Measurements from ENCODE around the gene COMT. TPM values are rescaled to one million over a fixed set of nuclear protein-coding genes. Genes with fewer than 3 reads are reported as not detected.

Gene COMT
- total RNA-seq, 2 experiments from 2014 or later, result 11.3 to 11.4 TPM

GRCh38 chr22:19900707-19901436, 40.7 kb upstream of the COMT start:
- TF ChIP-seq, protein P1, sequence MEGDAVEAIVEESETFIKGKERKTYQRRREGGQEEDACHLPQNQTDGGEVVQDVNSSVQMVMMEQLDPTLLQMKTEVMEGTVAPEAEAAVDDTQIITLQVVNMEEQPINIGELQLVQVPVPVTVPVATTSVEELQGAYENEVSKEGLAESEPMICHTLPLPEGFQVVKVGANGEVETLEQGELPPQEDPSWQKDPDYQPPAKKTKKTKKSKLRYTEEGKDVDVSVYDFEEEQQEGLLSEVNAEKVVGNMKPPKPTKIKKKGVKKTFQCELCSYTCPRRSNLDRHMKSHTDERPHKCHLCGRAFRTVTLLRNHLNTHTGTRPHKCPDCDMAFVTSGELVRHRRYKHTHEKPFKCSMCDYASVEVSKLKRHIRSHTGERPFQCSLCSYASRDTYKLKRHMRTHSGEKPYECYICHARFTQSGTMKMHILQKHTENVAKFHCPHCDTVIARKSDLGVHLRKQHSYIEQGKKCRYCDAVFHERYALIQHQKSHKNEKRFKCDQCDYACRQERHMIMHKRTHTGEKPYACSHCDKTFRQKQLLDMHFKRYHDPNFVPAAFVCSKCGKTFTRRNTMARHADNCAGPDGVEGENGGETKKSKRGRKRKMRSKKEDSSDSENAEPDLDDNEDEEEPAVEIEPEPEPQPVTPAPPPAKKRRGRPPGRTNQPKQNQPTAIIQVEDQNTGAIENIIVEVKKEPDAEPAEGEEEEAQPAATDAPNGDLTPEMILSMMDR (IDR thresholded peaks at IDR 0.05), result no peak
- no peak overlapping the region for H3K4me3 Mint-ChIP-seq
- H3K27me3 ChIP-seq (ENCODE audit: control insufficient read depth in 1 of 2, insufficient read depth in 2 of 2, low read length in 2 of 2), result no peaks in the 10 kb centered on the region
- H3K9me3 Mint-ChIP-seq, result no peaks in the 10 kb centered on the region
- peaks cover 17% of the 10 kb centered on the region for H3K36me3 ChIP-seq (ENCODE audit: insufficient read depth, low read length)
- DNase-seq (no peak), ATAC-seq (ENCODE audit: poor library complexity) (no peak)
- ChIA-PET CTCF (interaction anchor here (1.5 kb wide), 1 partner anchor 170 kb away, joined by 3 read pairs; no protein-coding TSS in a partner anchor), POLR2A (interaction anchor here (1.0 to 1.9 kb wide), 3 partner anchors 9 to 303 kb away, joined by 3 to 10 read pairs (median 3); no protein-coding TSS in a partner anchor)
- no peak overlapping the region for H3K4me3 ChIP-seq (ENCODE audit: low read length)
- peaks cover 0 to 3% of the 10 kb centered on the region in 2 experiments for H3K9me3 ChIP-seq (ENCODE audit: control insufficient read depth in 1 of 2, insufficient read depth in 1 of 2, low read length in 2 of 2)
- no peak overlapping the region for H3K27ac Mint-ChIP-seq
- intact Hi-C loops (cut with DNase I, micrococcal nuclease), result no loop called here
- H3K4me1 ChIP-seq (ENCODE audit: insufficient read depth, low read length), result peaks cover 18% of the 10 kb centered on the region
- H3K36me3 Mint-ChIP-seq (ENCODE audit: low read depth), result peaks cover 2% of the 10 kb centered on the region
- no peak overlapping the region for H3K27ac ChIP-seq (ENCODE audit: low read depth in 1 of 2, low read length in 2 of 2)
- H3K4me1 Mint-ChIP-seq (ENCODE audit: low read depth), result peaks cover 16% of the 10 kb centered on the region
- no peaks in the 10 kb centered on the region for H3K27me3 Mint-ChIP-seq

- Histone ChIP-seq H3K4me3 (ENCODE audit: low read length) (no peak overlapping the region), H3K27ac (ENCODE audit: low read depth in 1 of 2, low read length in 2 of 2) (no peak overlapping the region), H3K36me3 (ENCODE audit: insufficient read depth, low read length) (peaks cover 20% of the 10 kb centered on the region), H3K9me3 (ENCODE audit: control insufficient read depth in 1 of 2, insufficient read depth in 1 of 2, low read length in 2 of 2) (no peaks in the 10 kb centered on the region), H3K4me1 (ENCODE audit: insufficient read depth, low read length) (peaks cover 10% of the 10 kb centered on the region), H3K27me3 (ENCODE audit: control insufficient read depth in 1 of 2, insufficient read depth in 2 of 2, low read length in 2 of 2) (no peaks in the 10 kb centered on the region)
- Mint-ChIP-seq H3K4me3 (no peak overlapping the region), H3K27ac (no peak overlapping the region), H3K4me1 (ENCODE audit: low read depth) (peaks cover 8% of the 10 kb centered on the region), H3K36me3 (ENCODE audit: low read depth) (peaks cover 10% of the 10 kb centered on the region), H3K27me3 (no peaks in the 10 kb centered on the region), H3K9me3 (no peaks in the 10 kb centered on the region)
- POLR2A ChIA-PET, result interaction anchor here (1.0 to 1.9 kb wide), 2 partner anchors 10 to 304 kb away, joined by 3 to 10 read pairs; no protein-coding TSS in a partner anchor
- intact Hi-C loops (cut with DNase I, micrococcal nuclease), result no loop called here
- no peak for DNase-seq
- ATAC-seq (ENCODE audit: poor library complexity), result no peak
- CTCF ChIA-PET, result interaction anchor here (1.8 kb wide), 1 partner anchor 171 kb away, joined by 5 read pairs; no protein-coding TSS in a partner anchor
- TF ChIP-seq, protein P1 (IDR thresholded peaks at IDR 0.05), result no peak
Observed at GRCh38 chr22:19901577-19902244, 39.9 kb upstream of the COMT start.

DNA sequence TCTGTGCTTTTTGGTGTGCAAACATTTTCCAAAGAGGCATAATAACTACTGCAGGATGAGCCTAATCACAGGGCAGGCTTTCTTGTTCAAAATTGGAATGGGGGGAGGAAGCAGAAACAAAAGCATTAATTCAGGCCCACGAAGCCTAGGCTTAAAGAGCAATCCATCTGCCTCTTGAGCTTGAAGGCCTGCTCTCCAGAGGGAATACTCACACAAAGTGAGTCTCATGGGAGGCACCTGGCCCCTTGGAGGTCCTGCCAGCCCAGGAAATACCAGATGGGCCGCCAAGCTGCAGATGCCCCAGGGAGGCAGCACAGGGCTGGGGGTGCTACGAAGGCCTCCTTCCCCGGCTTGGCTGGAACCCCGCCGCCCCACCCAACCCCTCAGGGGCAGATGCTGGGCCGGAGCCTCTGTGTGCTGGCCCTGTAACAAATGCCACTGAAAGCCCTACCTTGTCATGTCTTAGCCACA, 39.3 kb upstream of the COMT start:
- no peak overlapping the region for H3K27ac Mint-ChIP-seq
- H3K9me3 ChIP-seq (ENCODE audit: control insufficient read depth in 1 of 2, insufficient read depth in 1 of 2, low read length in 2 of 2), result no peaks in the 10 kb centered on the region
- ChIA-PET CTCF (interaction anchor here (1.8 kb wide), 1 partner anchor 172 kb away, joined by 5 read pairs; no protein-coding TSS in a partner anchor), POLR2A (interaction anchor here (1.9 kb wide), 1 partner anchor 10 kb away, joined by 10 read pairs; no protein-coding TSS in a partner anchor)
- H3K4me1 ChIP-seq (ENCODE audit: insufficient read depth, low read length), result peaks cover 4% of the 10 kb centered on the region
- no peak overlapping the region for H3K4me3 ChIP-seq (ENCODE audit: low read length)
- no peak for ATAC-seq (ENCODE audit: poor library complexity)
- peaks cover 20% of the 10 kb centered on the region for H3K36me3 ChIP-seq (ENCODE audit: insufficient read depth, low read length)
- H3K36me3 Mint-ChIP-seq (ENCODE audit: low read depth), result peaks cover 10% of the 10 kb centered on the region
- no peak overlapping the region for H3K4me3 Mint-ChIP-seq
- H3K27me3 Mint-ChIP-seq, result no peaks in the 10 kb centered on the region
- no peaks in the 10 kb centered on the region for H3K9me3 Mint-ChIP-seq
- intact Hi-C loops (cut with DNase I, micrococcal nuclease), result no loop called here
- no peaks in the 10 kb centered on the region for H3K27me3 ChIP-seq (ENCODE audit: control insufficient read depth in 1 of 2, insufficient read depth in 2 of 2, low read length in 2 of 2)
- TF ChIP-seq, protein P1 (IDR thresholded peaks at IDR 0.05), result no peak
- DNase-seq, result no peak
- peaks cover 2% of the 10 kb centered on the region for H3K4me1 Mint-ChIP-seq (ENCODE audit: low read depth)
- no peak overlapping the region for H3K27ac ChIP-seq (ENCODE audit: low read depth in 1 of 2, low read length in 2 of 2)

Data from CD4-positive, alpha-beta T cell (primary cell).